Measurements from ENCODE around the gene FANCD2.
A peak's percentile ranks its signal among the peaks of the same experiment; 100 is the strongest.
"Not testable (repeated sequence)": the region's sequence is repeated elsewhere in the genome, so short reads cannot be mapped to it uniquely, and the experiment has no call there.

The FANCD2 gene

DNA sequence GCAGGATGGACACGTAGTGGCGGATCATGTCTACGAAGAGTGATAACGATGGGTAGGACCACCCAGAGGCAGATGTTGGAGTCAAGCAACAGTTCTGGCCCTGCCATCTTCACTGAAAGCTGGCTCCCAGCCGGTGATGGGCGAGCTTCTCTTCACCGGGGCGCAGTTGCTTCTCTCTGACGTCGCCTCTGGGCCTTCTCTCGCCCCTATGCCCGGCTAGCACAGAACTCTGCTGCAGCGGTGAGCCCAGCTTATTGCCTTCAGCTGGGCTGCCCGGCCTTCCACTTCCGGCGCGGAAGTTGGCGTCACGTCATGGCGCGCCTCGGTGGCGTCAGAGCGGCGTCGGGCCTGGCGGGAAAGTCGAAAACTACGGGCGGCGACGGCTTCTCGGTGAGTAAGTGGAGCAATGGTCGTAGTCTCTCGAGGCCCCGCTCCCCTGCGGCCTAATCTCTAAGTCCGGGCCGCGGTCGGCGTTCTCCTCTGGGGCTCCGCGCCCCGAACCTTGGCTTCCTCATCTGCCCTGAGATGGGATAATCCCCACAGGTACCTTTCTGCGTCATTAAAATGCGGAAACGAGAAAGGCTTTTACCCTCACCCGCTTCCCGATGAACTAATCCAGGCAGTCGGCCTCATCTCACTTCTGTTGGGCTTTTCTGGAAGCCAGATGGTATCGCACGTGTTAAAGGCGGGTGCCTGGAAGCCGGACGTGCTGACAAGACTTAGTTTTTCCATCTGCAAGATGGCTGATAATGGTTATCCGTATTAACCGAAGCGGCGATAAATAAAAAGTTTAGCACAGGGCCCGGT is at the start of gene FANCD2:
Gene FANCD2 (plus strand): TSS at position 354 of the 807 bp plus-strand sequence. CDS start 2,221 bp downstream, outside the sequence.
- DNase-seq, result peak; percentile 82

DNA sequence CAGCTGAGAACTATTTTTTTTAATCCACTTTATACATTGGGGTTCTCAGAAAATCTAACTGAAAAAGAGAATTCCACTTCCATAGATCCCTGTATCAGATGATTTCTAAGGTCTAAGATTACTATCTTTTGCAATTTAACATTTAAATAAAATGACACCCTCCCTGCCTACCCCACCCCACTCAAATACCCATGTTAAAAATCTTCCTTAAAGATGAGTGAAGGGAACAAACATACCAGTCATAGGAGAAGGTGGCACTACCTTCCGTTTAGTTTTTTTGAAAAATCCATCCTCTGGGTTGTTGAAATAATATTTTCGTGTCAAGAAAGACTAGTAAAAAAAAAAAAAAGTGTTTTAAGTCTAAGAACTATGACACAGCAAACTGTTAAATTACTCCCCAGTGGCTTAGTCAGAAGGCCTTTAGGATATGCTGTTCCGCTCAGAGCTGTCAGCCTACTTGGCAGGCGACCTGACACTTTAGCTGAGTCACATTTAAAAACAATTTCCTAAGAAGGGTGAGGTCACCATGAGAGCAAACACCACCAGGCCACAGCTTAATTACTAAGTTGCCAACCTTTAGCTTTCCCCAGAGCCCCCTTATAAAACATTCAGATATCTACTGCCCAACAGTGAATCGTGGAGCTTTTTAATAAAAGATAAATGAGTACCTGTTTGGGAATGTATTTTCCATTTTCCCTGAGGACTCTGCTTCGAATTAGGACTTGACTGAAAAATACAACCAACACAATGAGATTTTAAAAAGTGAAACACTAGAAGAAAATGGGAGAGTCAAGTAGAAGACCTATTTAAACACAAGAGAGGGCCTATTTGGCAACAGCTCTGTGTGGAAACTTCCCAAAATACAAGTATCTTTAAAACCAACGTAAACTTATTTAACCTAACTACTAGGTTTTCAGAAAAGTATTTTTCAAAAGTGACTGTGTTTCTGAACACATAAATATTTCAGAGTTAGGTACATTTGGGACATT is 49.2 kb upstream of the FANCD2 start:
- DNase-seq, result peak; percentile 91

DNA sequence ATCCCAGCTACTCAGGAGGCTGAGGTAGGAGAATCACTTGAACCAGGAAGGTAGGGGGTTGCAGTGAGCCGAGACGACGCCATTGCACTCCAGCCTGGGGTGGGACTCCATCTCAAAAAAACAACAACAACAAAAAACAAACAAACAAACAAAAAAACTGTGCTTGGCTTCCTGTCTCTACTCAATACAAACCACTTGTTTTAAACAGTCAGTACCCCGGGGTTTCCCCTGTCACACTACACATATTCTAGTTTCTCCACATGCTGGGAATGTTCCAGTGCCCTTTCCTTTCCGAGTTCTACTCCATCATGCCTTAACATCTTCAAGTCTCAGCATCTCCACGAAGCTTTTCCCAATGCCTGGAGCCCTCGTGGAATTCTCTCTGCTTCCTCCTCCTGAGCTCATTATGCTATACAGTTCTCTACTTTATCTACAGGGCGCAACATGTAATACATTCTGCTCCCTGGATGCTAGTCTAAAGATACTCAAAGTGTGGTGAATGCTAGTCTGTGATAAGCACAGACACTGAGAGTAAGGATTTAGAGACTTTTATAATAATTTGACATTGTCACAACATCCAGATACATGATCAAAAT is 47.4 kb upstream of the FANCD2 start:
- no peak for DNase-seq

DNA sequence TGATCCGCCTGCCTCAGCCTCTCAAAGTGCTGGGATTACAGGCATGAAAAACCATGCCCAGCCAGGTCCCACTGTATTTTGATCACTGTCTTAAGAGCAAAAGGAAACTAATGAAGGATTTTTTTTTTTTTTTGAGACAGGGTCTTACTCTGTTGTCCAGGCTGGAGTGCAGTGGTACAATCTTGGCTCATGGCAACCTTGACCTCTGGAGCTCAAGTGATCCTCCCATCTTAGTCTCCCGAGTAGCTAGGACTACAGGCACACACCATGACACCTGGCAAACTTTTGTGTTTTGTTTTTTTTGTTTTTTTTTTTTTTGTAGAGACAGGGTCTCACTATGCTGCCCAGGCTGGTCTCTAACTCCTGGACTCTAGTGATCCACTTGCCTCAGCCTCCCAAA is 46.0 kb upstream of the FANCD2 start:
- no peak for DNase-seq

- no peak for DNase-seq
These were observed 40.0 kb upstream of the FANCD2 start for GRCh38 chr3:9986230-9986725.

DNA sequence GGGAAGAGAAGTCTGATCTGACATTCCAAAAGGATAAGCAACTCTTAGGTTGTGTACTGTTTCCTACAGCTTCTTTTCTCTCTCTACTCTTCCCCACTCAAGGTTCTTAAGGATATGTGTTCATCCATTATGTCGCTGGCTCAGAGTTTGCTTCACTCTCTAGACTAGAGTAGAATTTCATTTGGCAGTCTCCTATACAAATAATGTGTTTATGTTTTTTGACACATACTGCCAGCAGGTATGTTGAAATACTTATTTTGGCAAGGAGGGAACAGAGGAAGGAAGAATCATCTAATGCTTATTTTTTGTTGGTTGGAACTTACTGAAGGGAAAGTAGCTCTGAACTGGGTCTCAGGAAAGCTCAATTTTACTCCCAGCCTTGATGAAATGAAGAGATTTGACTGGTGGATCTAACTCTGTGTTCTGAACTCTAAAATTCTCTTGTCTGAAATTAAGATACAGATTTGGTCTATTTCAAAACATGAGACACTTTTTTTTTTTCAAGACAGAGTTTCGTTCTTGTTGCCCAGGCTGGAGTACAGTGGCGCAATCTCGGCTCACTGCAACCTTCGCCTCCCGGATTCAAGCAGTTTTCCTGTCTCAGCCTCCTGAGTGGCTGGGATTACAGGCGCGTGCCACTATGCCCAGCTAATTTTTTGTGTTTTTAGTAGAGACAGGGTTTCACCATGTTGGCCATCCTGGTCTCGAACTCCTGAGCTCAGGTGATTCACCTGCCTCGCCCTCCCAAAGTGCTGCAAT is 32.0 kb upstream of the FANCD2 start:
- DNase-seq, result peak; percentile 20

- DNase-seq, result no peak
These were observed 25.6 kb upstream of the FANCD2 start for GRCh38 chr3:10000686-10001085.

- DNase-seq, result no peak
These were observed 23.3 kb upstream of the FANCD2 start for GRCh38 chr3:10002951-10003350.

DNA sequence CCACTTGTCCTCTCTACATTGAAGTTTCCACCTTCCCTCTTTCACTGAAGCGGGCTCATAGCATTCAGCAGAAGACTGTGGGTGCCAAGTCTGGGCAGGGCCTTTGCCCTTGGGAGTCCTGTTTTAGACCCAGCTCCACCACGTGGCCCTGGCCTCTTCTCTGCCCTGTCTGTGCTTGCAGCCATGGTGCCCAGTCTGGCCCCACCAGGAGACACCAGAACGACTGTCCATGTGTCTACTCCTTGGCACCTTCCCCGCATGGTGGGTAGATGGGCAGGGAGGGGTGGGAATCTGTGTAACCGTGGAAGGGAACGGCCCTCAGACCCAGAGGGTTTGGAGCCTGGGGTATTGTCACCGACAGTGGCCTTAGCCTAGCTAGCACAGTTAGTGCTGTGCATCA is 21.7 kb upstream of the FANCD2 start:
- no peak for DNase-seq

DNA sequence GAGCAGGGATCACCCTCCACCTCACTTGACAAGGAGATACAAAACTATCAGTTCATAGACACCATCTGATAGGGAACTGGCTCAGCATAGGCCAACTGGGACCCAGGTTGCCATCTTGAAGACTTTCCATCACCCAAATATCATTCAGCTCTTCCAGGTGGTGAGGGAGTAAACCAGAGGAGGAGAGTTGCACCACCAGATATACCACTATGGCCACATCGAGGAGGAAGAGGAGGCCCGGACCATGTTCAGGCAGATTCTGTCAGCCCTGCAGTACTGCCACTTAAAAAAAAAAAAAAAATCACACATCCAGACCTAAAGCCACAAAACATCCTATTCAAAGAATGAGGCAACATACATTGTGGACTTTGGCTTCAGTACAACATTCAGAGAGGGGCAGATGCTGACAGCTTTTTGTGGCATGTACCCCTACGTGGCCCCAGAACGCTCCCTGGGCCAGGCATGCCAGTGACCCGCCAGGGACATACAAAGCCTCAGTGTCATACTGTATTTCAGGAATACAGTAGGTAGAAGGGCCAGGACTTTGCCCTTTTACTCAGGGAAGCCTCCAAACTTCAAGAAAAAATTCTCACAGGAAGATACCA is 21.2 kb upstream of the FANCD2 start:
- no peak for DNase-seq

GRCh38 chr3:10006048-10006761 is 20.0 kb upstream of the FANCD2 start:
- no peak for DNase-seq

DNA sequence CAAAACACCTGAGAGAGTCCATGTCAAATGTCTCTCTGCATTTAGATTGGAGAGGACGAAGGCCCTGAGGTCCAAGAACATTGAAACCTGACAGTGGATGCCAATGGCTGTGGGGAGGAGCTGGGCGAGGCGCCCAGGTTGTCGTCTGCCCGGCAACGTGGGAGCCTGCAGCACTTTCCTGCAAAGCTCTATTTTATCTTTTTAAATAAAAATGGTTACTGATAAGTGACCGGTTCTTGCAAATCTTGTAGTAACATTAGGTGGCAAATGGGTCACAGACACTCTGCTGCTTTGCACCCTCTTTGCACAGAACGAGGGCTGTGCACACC is 19.5 kb upstream of the FANCD2 start:
- DNase-seq, result no peak

DNA sequence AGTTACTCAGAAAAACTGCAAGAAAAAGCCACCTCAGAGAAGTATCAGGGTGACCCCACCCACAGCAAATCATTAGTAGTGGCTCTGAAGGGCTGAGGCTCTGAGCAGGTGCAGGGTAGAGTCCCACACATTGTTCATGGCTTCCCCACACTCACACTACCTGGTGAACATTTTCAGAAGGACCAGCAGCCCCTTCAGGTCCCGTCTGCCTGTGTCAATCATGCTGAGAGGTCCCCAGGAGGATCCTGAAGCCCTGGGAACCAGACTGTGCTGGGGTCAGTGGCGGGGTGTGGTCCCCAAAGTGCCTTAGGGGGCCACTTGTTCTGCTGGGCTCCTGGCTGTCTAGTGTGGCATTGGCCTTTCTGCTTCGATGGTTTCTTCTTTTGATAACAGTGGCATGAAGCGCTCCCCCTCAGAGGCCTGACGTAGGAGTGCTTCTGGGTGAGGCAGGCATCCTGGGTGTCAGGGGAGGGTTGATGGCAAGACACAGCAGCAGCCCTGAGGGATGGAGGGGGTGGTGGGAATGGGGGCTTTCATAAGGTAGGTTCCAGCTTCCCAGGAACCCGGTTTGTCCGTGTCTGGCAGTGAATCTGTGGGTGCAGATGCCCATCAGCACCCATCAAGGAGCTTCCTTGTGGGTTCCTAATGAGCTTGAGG is 19.0 kb upstream of the FANCD2 start:
- no peak for DNase-seq

GRCh38 chr3:10008216-10008587 is 18.0 kb upstream of the FANCD2 start:
- not testable (repeated sequence) for DNase-seq

- DNase-seq, result peak; percentile 70
These were observed 17.5 kb upstream of the FANCD2 start for GRCh38 chr3:10008588-10009344.

DNA sequence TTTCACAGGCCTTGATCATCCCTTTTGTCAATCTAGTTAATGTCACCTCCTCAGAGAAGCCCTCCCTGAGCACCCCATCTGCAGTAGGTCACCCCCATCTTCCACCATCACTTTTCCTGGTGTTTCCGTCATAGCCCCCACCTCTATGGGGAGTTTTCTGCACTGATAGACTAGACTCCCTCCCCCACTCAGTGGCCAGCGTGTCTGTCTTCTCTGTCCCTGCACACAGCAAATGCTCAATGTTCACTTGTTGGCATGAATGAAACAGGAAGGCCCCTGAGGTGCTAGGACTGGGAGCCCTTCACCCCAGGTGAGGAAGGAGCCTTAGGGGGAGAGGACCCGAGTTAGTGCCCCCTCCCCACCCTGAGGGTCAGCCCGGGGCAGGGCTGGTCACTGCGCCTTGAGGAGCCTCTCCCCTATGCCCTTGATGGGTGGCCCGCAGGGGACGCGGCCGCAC is 15.8 kb upstream of the FANCD2 start:
- no peak for DNase-seq

DNA sequence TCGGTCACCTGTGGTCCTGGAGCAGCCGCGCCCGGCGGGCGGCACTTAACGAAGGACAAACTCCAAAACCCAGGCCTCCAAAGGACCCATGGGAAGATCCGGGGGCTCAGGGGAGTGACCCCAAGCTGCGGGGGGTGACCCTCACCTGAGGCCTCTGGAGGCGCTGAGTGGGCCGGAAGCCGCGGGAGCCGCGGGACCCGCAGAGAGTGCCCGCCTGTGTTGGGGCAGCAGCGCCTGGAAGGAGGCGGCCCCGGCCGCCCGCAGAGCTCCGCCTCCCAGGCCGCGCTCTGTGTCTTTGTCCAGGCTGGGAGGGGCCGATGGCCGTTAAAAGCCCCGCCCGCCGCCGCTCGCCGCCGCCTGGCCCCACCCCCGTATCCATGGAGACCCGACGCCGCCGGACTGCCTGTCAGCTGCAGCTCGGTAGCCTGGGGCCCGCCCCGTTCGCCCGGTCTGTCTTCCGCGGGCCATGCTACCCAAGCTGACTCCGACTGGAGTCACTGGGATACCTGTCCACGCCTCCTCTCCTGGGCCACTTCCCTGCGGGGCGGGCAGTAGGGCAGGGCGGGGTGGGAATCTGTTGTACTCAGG is 15.3 kb upstream of the FANCD2 start:
- DNase-seq, result peak; percentile 86

GRCh38 chr3:10011631-10012030 is 14.6 kb upstream of the FANCD2 start:
- DNase-seq, result no peak

GRCh38 chr3:10012106-10012505 is 14.1 kb upstream of the FANCD2 start:
- no peak for DNase-seq

All from NCI-H226 (cell line).